ENCODE data around the gene RASGRF1. TPM values are rescaled to one million over a fixed set of nuclear protein-coding genes. Genes with fewer than 3 reads are reported as not detected.

The RASGRF1 gene
- total RNA-seq, 1 donor from 2014 or later, result 11.4 TPM

- Mint-ChIP-seq H3K4me1 (no peaks in the 10 kb centered on the region), H3K27me3 (peaks cover 29% of the 10 kb centered on the region), H3K9me3 (peaks cover 5% of the 10 kb centered on the region), H3K27ac (no peak overlapping the region), H3K4me3 (no peak overlapping the region), H3K36me3 (ENCODE audit: low read depth) (no peaks in the 10 kb centered on the region)
- intact Hi-C loops (cut with micrococcal nuclease), result no loop called here
- DNase-seq (no peak), ATAC-seq (ENCODE audit: low read depth) (no peak)
- no peak for TF ChIP-seq CTCF (IDR thresholded peaks at IDR 0.05)
- ChIA-PET CTCF (no interaction called here), POLR2A (no interaction called here)
These were observed 40.1 kb upstream of the RASGRF1 start for GRCh38 chr15:79130535-79131130.

- DNase-seq (no peak), ATAC-seq (ENCODE audit: low read depth) (no peak)
- POLR2A ChIA-PET, result no interaction called here
- H3K27ac Mint-ChIP-seq, result no peak overlapping the region
- no peak for TF ChIP-seq CTCF (IDR thresholded peaks at IDR 0.05)
- H3K9me3 Mint-ChIP-seq, result peaks cover 5% of the 10 kb centered on the region
- intact Hi-C loops (cut with micrococcal nuclease), result no loop called here
- H3K27me3 Mint-ChIP-seq, result peaks cover 25% of the 10 kb centered on the region
- H3K36me3 Mint-ChIP-seq (ENCODE audit: low read depth), result no peaks in the 10 kb centered on the region
- no peaks in the 10 kb centered on the region for H3K4me1 Mint-ChIP-seq
- CTCF ChIA-PET, result interaction anchor here (1.2 kb wide), 1 partner anchor 11 kb away, joined by 4 read pairs; no protein-coding TSS in a partner anchor
- H3K4me3 Mint-ChIP-seq, result no peak overlapping the region
These were observed 38.7 kb upstream of the RASGRF1 start for GRCh38 chr15:79129235-79129634.

DNA sequence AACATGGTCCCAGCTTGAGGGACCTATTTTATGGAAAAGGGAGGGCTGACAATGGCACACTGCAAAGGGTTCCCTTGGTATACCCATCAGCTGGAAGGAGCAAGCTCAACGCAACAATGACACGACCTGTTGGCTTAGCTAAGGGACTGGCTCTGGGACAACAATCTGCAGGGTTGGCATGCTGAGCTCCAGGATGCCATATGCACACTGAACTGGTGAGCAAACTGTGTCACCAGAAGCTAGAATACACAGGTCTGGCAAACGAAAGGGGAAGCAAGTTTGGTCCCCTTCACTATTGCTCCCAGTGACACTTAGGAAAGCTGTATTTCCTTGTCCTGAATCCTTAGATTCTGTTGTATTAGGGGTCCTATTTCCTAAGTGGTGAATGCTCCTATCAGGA is 38.0 kb upstream of the RASGRF1 start:
- Mint-ChIP-seq H3K27ac (no peak overlapping the region), H3K4me3 (no peak overlapping the region), H3K4me1 (no peaks in the 10 kb centered on the region), H3K9me3 (peaks cover 5% of the 10 kb centered on the region), H3K27me3 (peaks cover 20% of the 10 kb centered on the region), H3K36me3 (ENCODE audit: low read depth) (no peaks in the 10 kb centered on the region)
- no peak for TF ChIP-seq CTCF (IDR thresholded peaks at IDR 0.05)
- DNase-seq, result no peak
- ATAC-seq (ENCODE audit: low read depth), result no peak
- ChIA-PET POLR2A (no interaction called here), CTCF (interaction anchor here (1.2 kb wide), 1 partner anchor 10 kb away, joined by 4 read pairs; no protein-coding TSS in a partner anchor)
- intact Hi-C loops (cut with micrococcal nuclease), result no loop called here

- H3K27me3 Mint-ChIP-seq, result peaks cover 12% of the 10 kb centered on the region
- H3K9me3 Mint-ChIP-seq, result peaks cover 5% of the 10 kb centered on the region
- ATAC-seq (ENCODE audit: low read depth) (no peak), DNase-seq (no peak)
- ChIA-PET POLR2A (no interaction called here), CTCF (no interaction called here)
- intact Hi-C loops (cut with micrococcal nuclease), result no loop called here
- no peak overlapping the region for H3K27ac Mint-ChIP-seq
- no peak overlapping the region for H3K4me3 Mint-ChIP-seq
- no peak for TF ChIP-seq CTCF (IDR thresholded peaks at IDR 0.05)
- H3K36me3 Mint-ChIP-seq (ENCODE audit: low read depth), result no peaks in the 10 kb centered on the region
- no peaks in the 10 kb centered on the region for H3K4me1 Mint-ChIP-seq
These were observed 33.8 kb upstream of the RASGRF1 start for GRCh38 chr15:79124388-79124787.

- DNase-seq (no peak), ATAC-seq (ENCODE audit: low read depth) (no peak)
- H3K4me3 Mint-ChIP-seq, result no peak overlapping the region
- H3K4me1 Mint-ChIP-seq, result no peaks in the 10 kb centered on the region
- peaks cover 5% of the 10 kb centered on the region for H3K9me3 Mint-ChIP-seq
- peaks cover 12% of the 10 kb centered on the region for H3K27me3 Mint-ChIP-seq
- POLR2A ChIA-PET, result no interaction called here
- CTCF ChIA-PET, result no interaction called here
- TF ChIP-seq CTCF (IDR thresholded peaks at IDR 0.05), result no peak
- no peaks in the 10 kb centered on the region for H3K36me3 Mint-ChIP-seq (ENCODE audit: low read depth)
- intact Hi-C loops (cut with micrococcal nuclease), result no loop called here
- H3K27ac Mint-ChIP-seq, result no peak overlapping the region
These were observed 32.4 kb upstream of the RASGRF1 start for GRCh38 chr15:79122991-79123390.

Measured in activated B cell treated with CpG ODN at 0.5 μM for 24 hours (primary cell).